Spinal cord (tissue), 10 donors: Measurements from ENCODE around the gene CCDC92. TPM values are rescaled to one million over a fixed set of nuclear protein-coding genes. Genes with fewer than 3 reads are reported as not detected.

Experiments
- DNase-seq, 6 donors: peaks; one replicate each; pipeline versions ENCODE4 v3.0.0 to v3.0.0-alpha.2; 2013 to 2015; ENCODE audit warnings: low spot score in 6 of 6, low read depth in 4 of 6
- H3K27ac ChIP-seq: one replicate; pipeline ENCODE4 v1.5.1; 2013; ENCODE audit warnings: low read depth, low read length, control low read depth
- H3K27me3 ChIP-seq: one replicate; pipeline ENCODE4 v1.6.1; 2013; ENCODE audit warnings: low read length; ENCODE audit not compliant: control insufficient read depth, insufficient read depth
- H3K36me3 ChIP-seq: one replicate; pipeline ENCODE4 v1.6.1; 2013; ENCODE audit warnings: low read length; ENCODE audit not compliant: control insufficient read depth, insufficient read depth
- H3K4me1 ChIP-seq: one replicate; pipeline ENCODE4 v1.6.1; 2013; ENCODE audit warnings: low read length; ENCODE audit not compliant: control insufficient read depth, insufficient read depth
- H3K4me3 ChIP-seq: one replicate; pipeline ENCODE4 v1.5.1; 2013; ENCODE audit warnings: low read depth, low read length, control low read depth
- H3K9me3 ChIP-seq: one replicate; pipeline ENCODE4 v1.6.1; 2013; ENCODE audit warnings: low read length; ENCODE audit not compliant: control insufficient read depth, insufficient read depth
- WGBS: methylation state at CpG from one replicate; pipeline ENCODE4 v1.1.5; 2013; ENCODE audit warnings: missing lambda C conversion rate; ENCODE audit not compliant: insufficient coverage; 5-methylcytosine and 5-hydroxymethylcytosine counted together
- long read RNA-seq, 4 donors: transcript quantifications; one replicate each; lab custom pipeline, GENCODE V29; 2026
- polyA plus RNA-seq, 2 donors: library from polyadenylated mRNA; unstranded; fragments of 120-200 nt; gene quantifications; one replicate each; pipeline ENCODE4 v1.2.1, GENCODE V29; 2013; ENCODE audit not compliant: insufficient read length in 2 of 2
- total RNA-seq, 2 donors: library from RNA; depleted of rRNA in 1 of 2; stranded (reverse); fragments of 120-200 nt in 1 of 2; fragments of >200 nt in 1 of 2; gene quantifications; one replicate each; pipeline versions ENCODE4 v1.2.3 to v1.2.4, GENCODE V29; 2013 to 2014
- donor health status: healthy.

CCDC92 gene, protein sequence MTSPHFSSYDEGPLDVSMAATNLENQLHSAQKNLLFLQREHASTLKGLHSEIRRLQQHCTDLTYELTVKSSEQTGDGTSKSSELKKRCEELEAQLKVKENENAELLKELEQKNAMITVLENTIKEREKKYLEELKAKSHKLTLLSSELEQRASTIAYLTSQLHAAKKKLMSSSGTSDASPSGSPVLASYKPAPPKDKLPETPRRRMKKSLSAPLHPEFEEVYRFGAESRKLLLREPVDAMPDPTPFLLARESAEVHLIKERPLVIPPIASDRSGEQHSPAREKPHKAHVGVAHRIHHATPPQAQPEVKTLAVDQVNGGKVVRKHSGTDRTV
- total RNA-seq (10 to 100 TPM; 21.7 to 23.3 TPM), polyA plus RNA-seq (100 to 1,000 TPM; 108 to 109 TPM)
- long read RNA-seq, donor 1, transcript CCDC92-201 (5 exons, 2,787 nt): major isoform, 21 of 24 reads
- long read RNA-seq, donor 1, partial matches to known transcripts: 0 of 24 reads
- long read RNA-seq, donor 1, other reads (novel, unspliced or antisense): 0 of 24 reads
- long read RNA-seq, donor 2, full-length matches to known transcripts: 14 of 14 reads
- long read RNA-seq, donor 2, partial matches to known transcripts: 0 of 14 reads
- long read RNA-seq, donor 2, other reads (novel, unspliced or antisense): 0 of 14 reads
- long read RNA-seq, donor 3, transcript CCDC92-201 (5 exons, 2,787 nt): major isoform, 9 of 28 reads
- long read RNA-seq, donor 3, partial matches to known transcripts: 6 of 28 reads
- long read RNA-seq, donor 3, other reads (novel, unspliced or antisense): 13 of 28 reads
- long read RNA-seq, donor 4, transcript CCDC92-201 (5 exons, 2,787 nt): major isoform, 13 of 183 reads
- long read RNA-seq, donor 4, partial matches to known transcripts: 149 of 183 reads
- long read RNA-seq, donor 4, other reads (novel, unspliced or antisense): 19 of 183 reads

GRCh38 chr12:123972457-123973401 is at the start of gene CCDC92, which contains the start of gene ZNF664:
TSS of gene CCDC92 (minus strand) at chr12:123972831. CDS start at chr12:123944305, 28,526 bp downstream.
TSS of gene ZNF664 (plus strand) at chr12:123973215. CDS start at chr12:124012145, 38,930 bp downstream.
- Histone ChIP-seq H3K27me3 (no peaks in the 10 kb centered on the region), H3K4me1 (no peaks in the 10 kb centered on the region), H3K9me3 (no peaks in the 10 kb centered on the region), H3K27ac (peak within 1 kb of the TSS; percentile 83), H3K4me3 (peak within 1 kb of the TSS; percentile 64), H3K36me3 (peaks cover 9% of the 10 kb centered on the region)
- peak; percentile 74 to 97 (median 84) for DNase-seq
- under 1% methylated on average over 103 of the region's 138 CpGs for WGBS

DNA sequence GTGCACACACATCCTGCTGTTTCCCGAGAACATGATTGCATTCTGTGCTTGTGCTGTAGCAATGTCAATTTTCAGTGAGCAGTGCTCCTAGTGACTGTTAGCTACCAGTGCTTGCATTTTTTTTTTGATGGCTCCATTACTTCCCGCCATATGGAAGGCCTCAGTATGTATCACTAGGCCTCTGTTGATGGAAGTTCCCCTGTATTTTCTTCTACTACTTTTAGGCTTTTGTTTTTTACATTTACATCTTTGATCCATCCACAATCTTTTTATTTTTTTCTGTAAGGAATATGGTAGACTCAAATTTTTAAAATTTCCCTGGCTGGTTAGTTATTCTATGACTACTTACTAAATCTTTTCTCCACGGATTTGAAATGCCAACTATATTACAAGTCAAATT is 49.5 kb upstream of the CCDC92 start:
- DNase-seq: no peak
- H3K9me3 ChIP-seq: no peaks in the 10 kb centered on the region
- H3K36me3 ChIP-seq: peaks cover 7% of the 10 kb centered on the region
- no peak overlapping the region for H3K4me3 ChIP-seq
- no peaks in the 10 kb centered on the region for H3K27me3 ChIP-seq
- peaks cover 7% of the 10 kb centered on the region for H3K4me1 ChIP-seq
- WGBS: 100% methylated on average over 1 of the region's 3 CpGs
- no peak overlapping the region for H3K27ac ChIP-seq

GRCh38 chr12:124021007-124021406 is 48.4 kb upstream of the CCDC92 start:
- WGBS: 38% methylated on average over 2 of the region's 3 CpGs
- Histone ChIP-seq H3K4me1 (peaks cover 7% of the 10 kb centered on the region), H3K27me3 (no peaks in the 10 kb centered on the region), H3K36me3 (peaks cover 7% of the 10 kb centered on the region), H3K27ac (peak overlapping the region; percentile 6), H3K9me3 (no peaks in the 10 kb centered on the region), H3K4me3 (no peak overlapping the region)
- no peak for DNase-seq

DNA sequence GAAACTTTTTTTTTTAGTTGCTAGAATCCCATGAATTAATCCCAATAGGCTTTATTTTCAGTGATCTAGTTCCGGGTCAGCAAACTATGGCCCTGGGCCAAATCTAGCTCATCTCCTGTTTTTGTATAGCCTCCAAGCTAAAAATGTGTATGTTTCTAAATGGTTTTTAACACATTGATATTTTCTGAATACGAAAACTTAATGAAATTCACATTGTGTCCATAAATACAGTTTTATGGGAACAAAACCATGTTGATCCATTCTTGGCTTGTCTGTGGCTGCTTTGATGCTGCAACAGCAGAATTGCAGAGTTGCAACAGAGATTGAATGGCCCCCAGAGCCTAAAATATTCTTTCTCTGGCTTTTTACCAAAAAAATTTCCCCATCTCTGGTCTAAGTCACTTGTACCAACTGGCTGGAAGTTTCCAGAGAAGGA is 47.9 kb upstream of the CCDC92 start:
- peak in 1 of 6 donors; percentile 49 for DNase-seq
- no CpG with 5 or more reads among the region's 2 CpGs for WGBS
- no peaks in the 10 kb centered on the region for H3K27me3 ChIP-seq
- H3K4me1 ChIP-seq: peaks cover 7% of the 10 kb centered on the region
- H3K36me3 ChIP-seq: peaks cover 12% of the 10 kb centered on the region
- H3K27ac ChIP-seq: peak overlapping the region; percentile 6
- H3K9me3 ChIP-seq: no peaks in the 10 kb centered on the region
- no peak overlapping the region for H3K4me3 ChIP-seq

- peaks cover 4% of the 10 kb centered on the region for H3K4me1 ChIP-seq
- no peak for DNase-seq
- H3K4me3 ChIP-seq: no peak overlapping the region
- H3K36me3 ChIP-seq: peaks cover 8% of the 10 kb centered on the region
- no peaks in the 10 kb centered on the region for H3K9me3 ChIP-seq
- H3K27ac ChIP-seq: no peak overlapping the region
- H3K27me3 ChIP-seq: no peaks in the 10 kb centered on the region
These were observed 46.5 kb upstream of the CCDC92 start for GRCh38 chr12:124019115-124019514.

DNA sequence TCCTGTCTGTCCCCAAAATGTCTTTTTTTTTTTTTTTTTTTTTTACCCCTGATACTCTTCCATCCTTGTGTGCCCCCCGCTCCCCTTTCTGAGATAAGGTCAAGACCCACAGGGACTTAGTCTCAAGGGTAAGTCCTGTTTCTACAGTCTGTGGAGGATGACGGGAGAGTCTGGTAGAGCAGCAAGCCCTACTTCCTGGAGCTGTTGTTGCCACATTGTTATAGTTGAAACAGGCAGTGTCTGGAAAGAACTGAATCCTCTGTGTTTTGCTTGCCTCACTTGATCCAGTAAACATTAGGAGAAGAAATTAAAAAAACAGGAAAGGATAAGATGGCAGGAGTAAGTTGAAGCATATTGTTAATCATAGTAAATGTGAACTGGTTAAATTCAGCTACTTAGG is 45.9 kb upstream of the CCDC92 start:
- Histone ChIP-seq H3K27me3 (no peaks in the 10 kb centered on the region), H3K27ac (no peak overlapping the region)
- WGBS: 100% methylated on average over 1 of the region's 2 CpGs

GRCh38 chr12:124017064-124017463 is 44.4 kb upstream of the CCDC92 start:
- peaks cover 12% of the 10 kb centered on the region for H3K36me3 ChIP-seq
- H3K9me3 ChIP-seq: no peaks in the 10 kb centered on the region
- peaks cover 4% of the 10 kb centered on the region for H3K4me1 ChIP-seq
- no peak overlapping the region for H3K27ac ChIP-seq
- H3K27me3 ChIP-seq: no peaks in the 10 kb centered on the region
- H3K4me3 ChIP-seq: no peak overlapping the region
- DNase-seq: no peak
- WGBS: 80% methylated on average over 1 of the region's 2 CpGs

More for the DNA sequence above, 45.9 kb upstream of the CCDC92 start:
- no peaks in the 10 kb centered on the region for H3K9me3 ChIP-seq
- H3K4me1 ChIP-seq: peaks cover 4% of the 10 kb centered on the region
- no peak overlapping the region for H3K4me3 ChIP-seq
- H3K36me3 ChIP-seq: peaks cover 8% of the 10 kb centered on the region
- no peak for DNase-seq

GRCh38 chr12:124015494-124016461 is 43.1 kb upstream of the CCDC92 start:
- Histone ChIP-seq H3K4me1 (peaks cover 1% of the 10 kb centered on the region), H3K27ac (no peak overlapping the region), H3K9me3 (no peaks in the 10 kb centered on the region), H3K36me3 (peaks cover 12% of the 10 kb centered on the region), H3K27me3 (no peaks in the 10 kb centered on the region), H3K4me3 (no peak overlapping the region)
- DNase-seq: no peak
- WGBS: 92% methylated on average over 12 of the region's 13 CpGs
